Lower leg skin (tissue), 4 donors: ENCODE measurements around the gene GBF1. TPM values are rescaled to one million over a fixed set of nuclear protein-coding genes. Genes with fewer than 3 reads are reported as not detected.

Source experiments
- DNase-seq, 2 donors: peaks; one replicate each; pipeline ENCODE4 v3.0.0-alpha.2; 2019; ENCODE audit warnings: low spot score in 2 of 2
- H3K4me3 ChIP-seq: fragments of 200-600 bp; sonication (generic); 2 replicates; pipeline ENCODE4 v1.5.1; 2017; ENCODE audit warnings: mild to moderate bottlenecking, low read depth; ENCODE audit not compliant: poor library complexity, severe bottlenecking
- POLR2A ChIP-seq, 2 donors: fragments of 450-650 bp; IDR thresholded peaks; one replicate each; pipeline ENCODE4 v1.6.1; 2016 to 2017; ENCODE audit warnings: antibody characterized with exemption in 2 of 2, mild to moderate bottlenecking in 1 of 2, moderate library complexity in 1 of 2
- WGBS, 2 donors: methylation state at CpG; one replicate each; pipeline ENCODE4 v1.1.5; 2018; 5-methylcytosine and 5-hydroxymethylcytosine counted together
- intact Hi-C: fragments of 100-400 bp; cut with DNase I; formaldehyde crosslinking; loops from one replicate; pipeline ENCODE4 v1.15.0; 2023; ENCODE audit warnings: low total_unique reads
- total RNA-seq, 4 donors: library from RNA; depleted of rRNA; stranded (reverse); fragments of >200 nt; gene quantifications; one replicate each; pipeline ENCODE4 v1.1.0, GENCODE V29; 2016
- TF ChIP-seq, protein P1 (sequence below), 3 donors: fragments of 450-650 bp; IDR thresholded peaks; one replicate each; pipeline ENCODE4 v1.5.1; 2016; ENCODE audit warnings: antibody characterized with exemption in 3 of 3, mild to moderate bottlenecking in 3 of 3, moderate library complexity in 2 of 3

Gene GBF1
- total RNA-seq, 4 donors from 2014 or later = 30.1 to 42.6 (median 39.1) TPM

DNA sequence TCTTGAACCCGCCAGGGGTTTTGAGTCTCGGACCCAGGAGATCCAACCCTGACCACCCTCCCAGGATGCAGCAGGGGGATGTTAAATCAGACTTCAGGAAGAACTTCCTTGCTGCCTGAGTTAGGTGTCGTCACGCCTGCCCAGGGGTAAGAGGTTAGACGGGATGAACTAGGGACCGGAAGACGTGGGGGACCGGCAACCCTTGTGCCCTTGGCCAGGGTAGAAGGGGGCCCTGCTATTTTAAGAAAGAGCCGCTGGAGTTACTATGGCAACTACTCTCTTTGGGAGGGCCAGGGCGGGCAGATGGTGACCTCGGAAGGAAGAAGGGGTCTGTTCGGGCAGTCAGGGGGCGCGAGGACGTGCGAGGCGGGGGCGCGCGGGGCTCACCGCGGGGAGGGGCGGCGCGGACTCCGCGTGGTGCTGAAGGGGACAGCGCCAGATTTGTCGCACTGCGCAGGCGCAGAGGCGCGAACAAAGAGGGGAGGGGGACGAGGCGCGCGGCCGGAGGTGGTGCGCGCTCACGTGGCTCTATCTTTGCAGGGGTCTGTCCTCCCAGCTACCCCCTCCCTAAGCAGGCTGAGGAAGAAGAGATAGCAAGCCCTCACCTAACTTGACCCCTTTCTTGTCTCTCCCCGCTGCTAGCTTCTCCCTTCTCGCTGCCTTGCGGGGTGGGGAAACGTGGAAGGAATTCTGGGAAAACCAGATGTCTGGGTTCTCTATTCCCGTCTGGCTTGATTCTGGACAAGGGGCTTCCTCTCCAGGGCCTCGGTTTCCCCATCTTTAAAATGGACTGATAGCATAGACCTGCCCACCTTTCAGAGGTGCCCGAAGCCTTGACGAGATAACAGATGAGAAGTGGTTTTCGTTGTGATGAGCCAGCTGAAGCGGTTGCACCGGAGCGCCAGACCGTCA lies 174.2 kb downstream of the GBF1 start:
- TF ChIP-seq, protein P1, sequence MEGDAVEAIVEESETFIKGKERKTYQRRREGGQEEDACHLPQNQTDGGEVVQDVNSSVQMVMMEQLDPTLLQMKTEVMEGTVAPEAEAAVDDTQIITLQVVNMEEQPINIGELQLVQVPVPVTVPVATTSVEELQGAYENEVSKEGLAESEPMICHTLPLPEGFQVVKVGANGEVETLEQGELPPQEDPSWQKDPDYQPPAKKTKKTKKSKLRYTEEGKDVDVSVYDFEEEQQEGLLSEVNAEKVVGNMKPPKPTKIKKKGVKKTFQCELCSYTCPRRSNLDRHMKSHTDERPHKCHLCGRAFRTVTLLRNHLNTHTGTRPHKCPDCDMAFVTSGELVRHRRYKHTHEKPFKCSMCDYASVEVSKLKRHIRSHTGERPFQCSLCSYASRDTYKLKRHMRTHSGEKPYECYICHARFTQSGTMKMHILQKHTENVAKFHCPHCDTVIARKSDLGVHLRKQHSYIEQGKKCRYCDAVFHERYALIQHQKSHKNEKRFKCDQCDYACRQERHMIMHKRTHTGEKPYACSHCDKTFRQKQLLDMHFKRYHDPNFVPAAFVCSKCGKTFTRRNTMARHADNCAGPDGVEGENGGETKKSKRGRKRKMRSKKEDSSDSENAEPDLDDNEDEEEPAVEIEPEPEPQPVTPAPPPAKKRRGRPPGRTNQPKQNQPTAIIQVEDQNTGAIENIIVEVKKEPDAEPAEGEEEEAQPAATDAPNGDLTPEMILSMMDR (IDR thresholded peaks at IDR 0.05) = no peak
- TF ChIP-seq POLR2A (IDR thresholded peaks at IDR 0.05) = no peak
- intact Hi-C loops = loop anchor here (10.0 kb wide), 1 partner anchor 55 kb away; no protein-coding TSS in a partner anchor
- no peak overlapping the region for H3K4me3 ChIP-seq
- DNase-seq = no peak
- 1 to 2% methylated on average over 47 to 48 of the region's 54 CpGs for WGBS, 2 donors

- intact Hi-C loops = loop anchor here (10.0 kb wide), 1 partner anchor 55 kb away; no protein-coding TSS in a partner anchor
- 1 to 2% methylated on average over 21 of the region's 21 CpGs for WGBS, 2 donors
- TF ChIP-seq, protein P1 (IDR thresholded peaks at IDR 0.05) = no peak
- no peak for TF ChIP-seq POLR2A (IDR thresholded peaks at IDR 0.05)
- H3K4me3 ChIP-seq = peak overlapping the region; percentile 54
- DNase-seq = no peak
Observed at GRCh38 chr10:102420181-102420713, 174.9 kb downstream of the GBF1 start.

- 0 to 1% methylated on average over 29 to 50 of the region's 66 CpGs for WGBS, 2 donors
- peak; percentile 97 to 99 for DNase-seq
- TF ChIP-seq, protein P1 (IDR thresholded peaks at IDR 0.05) = no peak
- no peak for TF ChIP-seq POLR2A (IDR thresholded peaks at IDR 0.05)
- H3K4me3 ChIP-seq = peak within 1 kb of the TSS; percentile 54
- intact Hi-C loops = loop anchor here (10.0 kb wide), 1 partner anchor 54 kb away; no protein-coding TSS in a partner anchor
Observed at GRCh38 chr10:102420714-102421506, 175.6 kb downstream of the GBF1 start, which contains the start of gene FBXL15. FBXL15 (plus strand) TSS chr10:102420836; CDS start chr10:102421130, 294 bp downstream.

GRCh38 chr10:102421507-102421756 lies 176.1 kb downstream of the GBF1 start:
- intact Hi-C loops = loop anchor here (10.0 kb wide), 1 partner anchor 53 kb away; no protein-coding TSS in a partner anchor
- H3K4me3 ChIP-seq = peak overlapping the region; percentile 54
- TF ChIP-seq, protein P1 (IDR thresholded peaks at IDR 0.05) = no peak
- TF ChIP-seq POLR2A (IDR thresholded peaks at IDR 0.05) = no peak
- DNase-seq = no peak
- 0% methylated on average over 3 to 13 of the region's 14 CpGs for WGBS, 2 donors

GRCh38 chr10:102421757-102422512 lies 176.6 kb downstream of the GBF1 start:
- intact Hi-C loops = loop anchor here (10.0 kb wide), 1 partner anchor 53 kb away; no protein-coding TSS in a partner anchor
- TF ChIP-seq, protein P1 (IDR thresholded peaks at IDR 0.05) = no peak
- TF ChIP-seq POLR2A (IDR thresholded peaks at IDR 0.05) = no peak
- H3K4me3 ChIP-seq = peak overlapping the region; percentile 54
- WGBS, 2 donors = 0 to 1% methylated on average over 20 to 30 of the region's 62 CpGs
- DNase-seq = no peak
